HEK293 (cell line): ENCODE data around the gene ANKRD13D.

Experiments
- CTCF ChIA-PET: fragments of 350-600 bp; formaldehyde crosslinking; extraction: SDS; loops from one replicate; lab custom pipeline; 2021; ENCODE audit warnings: antibody characterized with exemption; lab: Yijun Ruan, JAX
- POLR2A ChIA-PET: fragments of 300-600 bp; formaldehyde crosslinking; extraction: SDS; loops from one replicate; lab custom pipeline; 2020; ENCODE audit warnings: antibody characterized with exemption, inconsistent platforms; lab: Yijun Ruan, JAX
- H3K27ac ChIP-seq: fragments of 200-500 bp; sonication (Bioruptor generic); 2 replicates; pipeline ENCODE4 v1.5.1; 2014; ENCODE audit warnings: low read depth, low read length, control low read depth, inconsistent platforms; ENCODE audit errors: extremely low read depth
- H3K36me3 ChIP-seq, 2 experiments: fragments of 200-500 bp in 1 of 2; sonication (Bioruptor generic) in 1 of 2; 1 replicate in 1 of 2; 2 replicates in 1 of 2; pipeline ENCODE4 v1.5.1; 2014 to 2017; ENCODE audit warnings: inconsistent platforms in 2 of 2, low read length in 2 of 2; ENCODE audit not compliant: control insufficient read depth in 2 of 2, insufficient read depth in 1 of 2
- H3K4me1 ChIP-seq: fragments of 200-500 bp; sonication (Bioruptor generic); 2 replicates; pipeline ENCODE4 v1.5.1; 2014; ENCODE audit warnings: mild to moderate bottlenecking, low read length, inconsistent platforms; ENCODE audit not compliant: control insufficient read depth, insufficient read depth
- H3K4me3 ChIP-seq: 2 replicates; pipeline ENCODE4 v1.5.1; 2011; ENCODE audit warnings: low read depth, mild to moderate bottlenecking, control low read depth, low read length, moderate library complexity
- H3K9me3 ChIP-seq: fragments of 200-500 bp; sonication (Bioruptor generic); 2 replicates; pipeline ENCODE4 v1.5.1; 2014; ENCODE audit warnings: low read depth, low read length, inconsistent platforms; ENCODE audit not compliant: control insufficient read depth, insufficient read depth
- GLIS1 ChIP-seq: fragments of 450-650 bp; formaldehyde crosslinking; IDR thresholded peaks from 2 replicates; pipeline ENCODE4 v1.5.1; 2016; ENCODE audit warnings: missing biosample characterization, missing genetic modification characterization
- HOXD13 ChIP-seq: sonication (generic); formaldehyde crosslinking; IDR thresholded peaks from 2 replicates; pipeline ENCODE4 v1.8.0; 2022; ENCODE audit warnings: missing genetic modification reagents, borderline replicate concordance
- SCRT2 ChIP-seq: fragments of 450-650 bp; formaldehyde crosslinking; IDR thresholded peaks from 2 replicates; pipeline ENCODE4 v1.5.1; 2016; ENCODE audit warnings: missing biosample characterization, missing genetic modification characterization
- SP3 ChIP-seq: fragments of 450-650 bp; formaldehyde crosslinking; IDR thresholded peaks from 2 replicates; pipeline ENCODE4 v1.5.1; 2016; ENCODE audit warnings: missing biosample characterization, missing genetic modification characterization
- TRIM28 ChIP-seq: IDR thresholded peaks from 2 replicates; pipeline ENCODE4 v1.6.1; 2011; ENCODE audit warnings: low read length, control low read depth, borderline replicate concordance
- WT1 ChIP-seq: fragments of 450-650 bp; formaldehyde crosslinking; IDR thresholded peaks from 2 replicates; pipeline ENCODE4 v1.5.1; 2016; ENCODE audit warnings: missing biosample characterization, missing genetic modification characterization
- ZBTB48 ChIP-seq: fragments of 450-650 bp; formaldehyde crosslinking; IDR thresholded peaks from 2 replicates; pipeline ENCODE4 v1.5.1; 2016; ENCODE audit warnings: missing biosample characterization, missing genetic modification characterization
- ZFP37 ChIP-seq: fragments of 450-650 bp; formaldehyde crosslinking; IDR thresholded peaks from 2 replicates; pipeline ENCODE4 v1.5.1; 2016; ENCODE audit warnings: missing biosample characterization, missing genetic modification characterization
- ZNF140 ChIP-seq: fragments of 450-650 bp; formaldehyde crosslinking; IDR thresholded peaks from 2 replicates; pipeline ENCODE4 v1.5.1; 2016; ENCODE audit warnings: missing biosample characterization, missing genetic modification characterization
- ZNF146 ChIP-seq: fragments of 450-650 bp; formaldehyde crosslinking; IDR thresholded peaks from 2 replicates; pipeline ENCODE4 v1.5.1; 2016; ENCODE audit warnings: missing biosample characterization, missing genetic modification characterization
- ZNF221 ChIP-seq: fragments of 450-650 bp; formaldehyde crosslinking; IDR thresholded peaks from 2 replicates; pipeline ENCODE4 v1.5.1; 2017; ENCODE audit warnings: missing biosample characterization, missing genetic modification characterization, borderline replicate concordance
- ZNF248 ChIP-seq: fragments of 450-650 bp; formaldehyde crosslinking; IDR thresholded peaks from 2 replicates; pipeline ENCODE4 v1.5.1; 2017; ENCODE audit warnings: missing biosample characterization, missing genetic modification characterization
- ZNF266 ChIP-seq: fragments of 450-650 bp; formaldehyde crosslinking; IDR thresholded peaks from 2 replicates; pipeline ENCODE4 v1.5.1; 2016; ENCODE audit warnings: missing biosample characterization, missing genetic modification characterization, low read depth
- ZNF311 ChIP-seq: fragments of 450-650 bp; formaldehyde crosslinking; IDR thresholded peaks from 2 replicates; pipeline ENCODE4 v1.5.1; 2017; ENCODE audit warnings: missing biosample characterization, missing genetic modification characterization, borderline replicate concordance
- ZNF324 ChIP-seq: fragments of 450-650 bp; formaldehyde crosslinking; IDR thresholded peaks from 2 replicates; pipeline ENCODE4 v1.5.1; 2016; ENCODE audit warnings: missing biosample characterization, missing genetic modification characterization
- ZNF335 ChIP-seq: fragments of 450-650 bp; formaldehyde crosslinking; conservative IDR thresholded peaks from 2 replicates; pipeline ENCODE4 v1.5.1; 2016; ENCODE audit warnings: missing biosample characterization, missing genetic modification characterization
- ZNF391 ChIP-seq: fragments of 450-650 bp; formaldehyde crosslinking; IDR thresholded peaks from 2 replicates; pipeline ENCODE4 v1.5.1; 2016; ENCODE audit warnings: low read depth, missing biosample characterization, missing genetic modification characterization, borderline replicate concordance
- ZNF433 ChIP-seq: fragments of 450-650 bp; formaldehyde crosslinking; IDR thresholded peaks from 2 replicates; pipeline ENCODE4 v1.5.1; 2016; ENCODE audit warnings: missing biosample characterization, missing genetic modification characterization, low read depth
- ZNF48 ChIP-seq: fragments of 450-650 bp; formaldehyde crosslinking; IDR thresholded peaks from 2 replicates; pipeline ENCODE4 v1.5.1; 2016; ENCODE audit warnings: missing biosample characterization, missing genetic modification characterization
- ZNF514 ChIP-seq: fragments of 450-650 bp; formaldehyde crosslinking; IDR thresholded peaks from 2 replicates; pipeline ENCODE4 v1.5.1; 2016; ENCODE audit warnings: missing biosample characterization, missing genetic modification characterization
- ZNF580 ChIP-seq: fragments of 450-650 bp; formaldehyde crosslinking; IDR thresholded peaks from 2 replicates; pipeline ENCODE4 v1.5.1; 2016; ENCODE audit warnings: missing biosample characterization, missing genetic modification characterization
- ZNF600 ChIP-seq: fragments of 450-650 bp; formaldehyde crosslinking; IDR thresholded peaks from 2 replicates; pipeline ENCODE4 v1.5.1; 2016; ENCODE audit warnings: missing biosample characterization, missing genetic modification characterization
- ZNF654 ChIP-seq: fragments of 450-650 bp; formaldehyde crosslinking; IDR thresholded peaks from 2 replicates; pipeline ENCODE4 v1.5.1; 2016; ENCODE audit warnings: low read depth, missing biosample characterization, missing genetic modification characterization
- ZNF701 ChIP-seq: fragments of 450-650 bp; formaldehyde crosslinking; IDR thresholded peaks from 2 replicates; pipeline ENCODE4 v1.5.1; 2016; ENCODE audit warnings: missing biosample characterization, missing genetic modification characterization
- ZNF777 ChIP-seq: fragments of 450-650 bp; formaldehyde crosslinking; IDR thresholded peaks from 2 replicates; pipeline ENCODE4 v1.5.1; 2017; ENCODE audit warnings: missing biosample characterization, missing genetic modification characterization, borderline replicate concordance
- ZSCAN16 ChIP-seq: fragments of 450-650 bp; formaldehyde crosslinking; IDR thresholded peaks from 2 replicates; pipeline ENCODE4 v1.5.1; 2016; ENCODE audit warnings: missing biosample characterization, missing genetic modification characterization
- TF ChIP-seq, protein P1 (sequence below): fragments of 450-650 bp; formaldehyde crosslinking; IDR thresholded peaks from 2 replicates; pipeline ENCODE4 v1.5.0; 2017; ENCODE audit warnings: missing biosample characterization, missing genetic modification characterization, borderline replicate concordance
- TF ChIP-seq, protein P2 (sequence below): fragments of 450-650 bp; formaldehyde crosslinking; IDR thresholded peaks from 2 replicates; pipeline ENCODE4 v1.5.1; 2016; ENCODE audit warnings: missing biosample characterization, missing genetic modification characterization

The ANKRD13D gene

GRCh38 chr11:67291481-67292381 lies 2.6 kb downstream of the ANKRD13D start:
- Histone ChIP-seq H3K4me1 (no peaks in the 10 kb centered on the region), H3K27ac (no peak overlapping the region), H3K4me3 (no peak overlapping the region), H3K36me3 (peaks cover 12 to 72% of the 10 kb centered on the region in 2 experiments; a peak in 2 of 3 replicates), H3K9me3 (no peaks in the 10 kb centered on the region)
- ChIA-PET POLR2A (interaction anchor here (1.6 kb wide), 1 partner anchor 11 kb away, joined by 5 read pairs; the partner anchor contains the start of gene SSH3), CTCF (no interaction called here)
- TF ChIP-seq ZNF391 (tag by site-specific recombination) (no peak), ZNF146 (no peak), ZNF335 (tag by site-specific recombination) (no peak), ZNF433 (tag by site-specific recombination) (no peak), WT1 (tag by site-specific recombination) (no peak), TRIM28 (no peak), ZNF311 (tag by site-specific recombination) (no peak), ZNF701 (tag by site-specific recombination) (no peak), ZNF266 (tag by site-specific recombination) (no peak), HOXD13 (CRISPR knock-in tag) (no peak), ZSCAN16 (tag by site-specific recombination) (no peak), ZNF140 (tag by site-specific recombination) (no peak), ZNF324 (tag by site-specific recombination) (no peak), ZNF221 (tag by site-specific recombination) (no peak), ZNF600 (tag by site-specific recombination) (no peak), ZNF248 (no peak), SP3 (tag by site-specific recombination) (no peak)
- TF ChIP-seq, protein P1, sequence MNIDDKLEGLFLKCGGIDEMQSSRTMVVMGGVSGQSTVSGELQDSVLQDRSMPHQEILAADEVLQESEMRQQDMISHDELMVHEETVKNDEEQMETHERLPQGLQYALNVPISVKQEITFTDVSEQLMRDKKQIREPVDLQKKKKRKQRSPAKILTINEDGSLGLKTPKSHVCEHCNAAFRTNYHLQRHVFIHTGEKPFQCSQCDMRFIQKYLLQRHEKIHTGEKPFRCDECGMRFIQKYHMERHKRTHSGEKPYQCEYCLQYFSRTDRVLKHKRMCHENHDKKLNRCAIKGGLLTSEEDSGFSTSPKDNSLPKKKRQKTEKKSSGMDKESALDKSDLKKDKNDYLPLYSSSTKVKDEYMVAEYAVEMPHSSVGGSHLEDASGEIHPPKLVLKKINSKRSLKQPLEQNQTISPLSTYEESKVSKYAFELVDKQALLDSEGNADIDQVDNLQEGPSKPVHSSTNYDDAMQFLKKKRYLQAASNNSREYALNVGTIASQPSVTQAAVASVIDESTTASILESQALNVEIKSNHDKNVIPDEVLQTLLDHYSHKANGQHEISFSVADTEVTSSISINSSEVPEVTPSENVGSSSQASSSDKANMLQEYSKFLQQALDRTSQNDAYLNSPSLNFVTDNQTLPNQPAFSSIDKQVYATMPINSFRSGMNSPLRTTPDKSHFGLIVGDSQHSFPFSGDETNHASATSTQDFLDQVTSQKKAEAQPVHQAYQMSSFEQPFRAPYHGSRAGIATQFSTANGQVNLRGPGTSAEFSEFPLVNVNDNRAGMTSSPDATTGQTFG (tag by site-specific recombination) = no peak
- TF ChIP-seq, protein P2, sequence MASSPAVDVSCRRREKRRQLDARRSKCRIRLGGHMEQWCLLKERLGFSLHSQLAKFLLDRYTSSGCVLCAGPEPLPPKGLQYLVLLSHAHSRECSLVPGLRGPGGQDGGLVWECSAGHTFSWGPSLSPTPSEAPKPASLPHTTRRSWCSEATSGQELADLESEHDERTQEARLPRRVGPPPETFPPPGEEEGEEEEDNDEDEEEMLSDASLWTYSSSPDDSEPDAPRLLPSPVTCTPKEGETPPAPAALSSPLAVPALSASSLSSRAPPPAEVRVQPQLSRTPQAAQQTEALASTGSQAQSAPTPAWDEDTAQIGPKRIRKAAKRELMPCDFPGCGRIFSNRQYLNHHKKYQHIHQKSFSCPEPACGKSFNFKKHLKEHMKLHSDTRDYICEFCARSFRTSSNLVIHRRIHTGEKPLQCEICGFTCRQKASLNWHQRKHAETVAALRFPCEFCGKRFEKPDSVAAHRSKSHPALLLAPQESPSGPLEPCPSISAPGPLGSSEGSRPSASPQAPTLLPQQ (tag by site-specific recombination) = no peak

GRCh38 chr11:67292671-67293070 lies 3.6 kb downstream of the ANKRD13D start:
- H3K36me3 ChIP-seq = peaks cover 12 to 66% of the 10 kb centered on the region in 2 experiments; a peak in 2 of 3 replicates
- no peaks in the 10 kb centered on the region for H3K9me3 ChIP-seq
- H3K27ac ChIP-seq = no peak overlapping the region
- TF ChIP-seq ZNF701 (tag by site-specific recombination) (no peak), GLIS1 (tag by site-specific recombination) (no peak), ZNF48 (tag by site-specific recombination) (no peak), ZFP37 (tag by site-specific recombination) (no peak), ZNF654 (tag by site-specific recombination) (no peak), ZBTB48 (tag by site-specific recombination) (no peak), ZNF580 (no peak), ZNF777 (tag by site-specific recombination) (no peak), SCRT2 (tag by site-specific recombination) (no peak), ZNF514 (no peak)
- H3K4me3 ChIP-seq = no peak overlapping the region
- POLR2A ChIA-PET = interaction anchor here (1.6 kb wide), 1 partner anchor 10 kb away, joined by 5 read pairs; the partner anchor contains the start of gene SSH3
- CTCF ChIA-PET = interaction anchor here (1.0 to 1.4 kb wide), 3 partner anchors 24 to 31 kb away, joined by 4 to 13 read pairs (median 5); no protein-coding TSS in a partner anchor
- no peaks in the 10 kb centered on the region for H3K4me1 ChIP-seq
